Measurements from ENCODE around the gene PARP1. TPM values are rescaled to one million over a fixed set of nuclear protein-coding genes. Genes with fewer than 3 reads are reported as not detected.
"Not testable (repeated sequence)": the region's sequence is repeated elsewhere in the genome, so short reads cannot be mapped to it uniquely, and the experiment has no call there.

PARP1 gene
- total RNA-seq, 1 experiment from 2014 or later, result 127 TPM

DNA sequence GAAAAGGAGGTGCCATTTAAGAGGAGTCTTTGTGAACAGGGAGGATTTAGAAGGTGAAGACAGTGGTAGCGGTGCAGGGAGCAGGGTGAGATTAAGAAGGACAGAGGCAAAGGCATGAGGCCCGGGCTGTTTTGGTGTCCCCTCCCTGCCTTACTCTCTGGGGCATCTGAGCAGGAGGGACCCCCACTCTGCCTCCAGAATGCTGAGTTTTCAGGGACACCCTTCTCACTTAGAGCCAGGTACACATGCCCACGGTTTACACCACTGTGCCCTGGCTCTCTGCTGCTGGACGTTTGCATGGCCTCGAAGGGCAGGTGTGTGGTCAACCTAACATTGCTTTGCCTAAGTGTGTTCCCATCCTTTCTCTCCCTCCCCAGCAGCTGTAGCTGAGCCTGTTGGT is 20.5 kb upstream of the PARP1 start:
- H3K36me3 ChIP-seq (ENCODE audit: control insufficient read depth, insufficient read depth, low read length), result no peaks in the 10 kb centered on the region
- no peaks in the 10 kb centered on the region for H3K4me1 ChIP-seq (ENCODE audit: control insufficient read depth, insufficient read depth, low read length)
- intact Hi-C loops (cut with micrococcal nuclease; ENCODE audit: unreplicated experiment), result no loop called here
- ATAC-seq (no peak), DNase-seq (ENCODE audit: low read depth, low spot score) (no peak)
- ChIA-PET CTCF (no interaction called here), POLR2A (no interaction called here)
- no peak overlapping the region for H3K4me3 ChIP-seq (ENCODE audit: low read depth in 2 of 2, low read length in 2 of 2)
- no peaks in the 10 kb centered on the region for H3K27me3 ChIP-seq (ENCODE audit: control insufficient read depth, insufficient read depth, low read length)
- BruUV-seq (replicated peaks), result no TSS peak
- TF ChIP-seq TCF7L2 (IDR thresholded peaks at IDR 0.05; ENCODE audit: low read depth, low read length) (no peak), SIN3A (IDR thresholded peaks at IDR 0.05; ENCODE audit: borderline replicate concordance, insufficient read depth, low read depth, low read length) (no peak), POLR2AphosphoS5 (IDR thresholded peaks at IDR 0.05; ENCODE audit: low read depth, low read length) (no peak)
- TF ChIP-seq, protein P1, sequence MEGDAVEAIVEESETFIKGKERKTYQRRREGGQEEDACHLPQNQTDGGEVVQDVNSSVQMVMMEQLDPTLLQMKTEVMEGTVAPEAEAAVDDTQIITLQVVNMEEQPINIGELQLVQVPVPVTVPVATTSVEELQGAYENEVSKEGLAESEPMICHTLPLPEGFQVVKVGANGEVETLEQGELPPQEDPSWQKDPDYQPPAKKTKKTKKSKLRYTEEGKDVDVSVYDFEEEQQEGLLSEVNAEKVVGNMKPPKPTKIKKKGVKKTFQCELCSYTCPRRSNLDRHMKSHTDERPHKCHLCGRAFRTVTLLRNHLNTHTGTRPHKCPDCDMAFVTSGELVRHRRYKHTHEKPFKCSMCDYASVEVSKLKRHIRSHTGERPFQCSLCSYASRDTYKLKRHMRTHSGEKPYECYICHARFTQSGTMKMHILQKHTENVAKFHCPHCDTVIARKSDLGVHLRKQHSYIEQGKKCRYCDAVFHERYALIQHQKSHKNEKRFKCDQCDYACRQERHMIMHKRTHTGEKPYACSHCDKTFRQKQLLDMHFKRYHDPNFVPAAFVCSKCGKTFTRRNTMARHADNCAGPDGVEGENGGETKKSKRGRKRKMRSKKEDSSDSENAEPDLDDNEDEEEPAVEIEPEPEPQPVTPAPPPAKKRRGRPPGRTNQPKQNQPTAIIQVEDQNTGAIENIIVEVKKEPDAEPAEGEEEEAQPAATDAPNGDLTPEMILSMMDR (IDR thresholded peaks at IDR 0.05), result no peak
- TF ChIP-seq, protein P2, sequence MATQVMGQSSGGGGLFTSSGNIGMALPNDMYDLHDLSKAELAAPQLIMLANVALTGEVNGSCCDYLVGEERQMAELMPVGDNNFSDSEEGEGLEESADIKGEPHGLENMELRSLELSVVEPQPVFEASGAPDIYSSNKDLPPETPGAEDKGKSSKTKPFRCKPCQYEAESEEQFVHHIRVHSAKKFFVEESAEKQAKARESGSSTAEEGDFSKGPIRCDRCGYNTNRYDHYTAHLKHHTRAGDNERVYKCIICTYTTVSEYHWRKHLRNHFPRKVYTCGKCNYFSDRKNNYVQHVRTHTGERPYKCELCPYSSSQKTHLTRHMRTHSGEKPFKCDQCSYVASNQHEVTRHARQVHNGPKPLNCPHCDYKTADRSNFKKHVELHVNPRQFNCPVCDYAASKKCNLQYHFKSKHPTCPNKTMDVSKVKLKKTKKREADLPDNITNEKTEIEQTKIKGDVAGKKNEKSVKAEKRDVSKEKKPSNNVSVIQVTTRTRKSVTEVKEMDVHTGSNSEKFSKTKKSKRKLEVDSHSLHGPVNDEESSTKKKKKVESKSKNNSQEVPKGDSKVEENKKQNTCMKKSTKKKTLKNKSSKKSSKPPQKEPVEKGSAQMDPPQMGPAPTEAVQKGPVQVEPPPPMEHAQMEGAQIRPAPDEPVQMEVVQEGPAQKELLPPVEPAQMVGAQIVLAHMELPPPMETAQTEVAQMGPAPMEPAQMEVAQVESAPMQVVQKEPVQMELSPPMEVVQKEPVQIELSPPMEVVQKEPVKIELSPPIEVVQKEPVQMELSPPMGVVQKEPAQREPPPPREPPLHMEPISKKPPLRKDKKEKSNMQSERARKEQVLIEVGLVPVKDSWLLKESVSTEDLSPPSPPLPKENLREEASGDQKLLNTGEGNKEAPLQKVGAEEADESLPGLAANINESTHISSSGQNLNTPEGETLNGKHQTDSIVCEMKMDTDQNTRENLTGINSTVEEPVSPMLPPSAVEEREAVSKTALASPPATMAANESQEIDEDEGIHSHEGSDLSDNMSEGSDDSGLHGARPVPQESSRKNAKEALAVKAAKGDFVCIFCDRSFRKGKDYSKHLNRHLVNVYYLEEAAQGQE (IDR thresholded peaks at IDR 0.05; ENCODE audit: insufficient read depth in 1 of 2, low read depth in 2 of 2, low read length in 1 of 2), result no peak
- H3K9me3 ChIP-seq (ENCODE audit: control insufficient read depth, insufficient read depth, low read depth, low read length), result no peaks in the 10 kb centered on the region
- in situ Hi-C loops (cut with HindIII; ENCODE audit: low pct_unique_long_range_greater_than_20kb, low sequenced_read_pairs), result no loop called here
- no peak overlapping the region for H3K27ac ChIP-seq (ENCODE audit: low read length)

DNA sequence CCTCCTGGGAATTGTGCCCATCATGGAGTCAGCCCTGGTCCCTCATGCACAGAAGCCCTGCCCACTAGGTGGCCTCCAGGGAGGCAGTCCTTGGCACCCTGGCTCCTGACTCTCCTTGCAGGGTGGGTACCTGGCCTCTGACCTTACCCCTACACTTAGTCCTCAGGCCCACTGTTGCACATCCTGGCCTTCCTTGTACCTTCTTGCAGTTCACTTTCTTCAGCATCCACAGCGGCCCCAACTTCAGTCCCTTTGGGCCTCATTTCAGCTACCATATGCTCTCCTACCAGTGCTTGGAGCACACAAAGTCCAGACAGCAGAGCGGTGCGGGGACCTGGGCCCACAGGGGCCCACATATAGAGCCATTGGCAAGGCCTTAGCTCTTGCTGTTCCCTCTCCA is 19.2 kb upstream of the PARP1 start:
- intact Hi-C loops (cut with micrococcal nuclease; ENCODE audit: unreplicated experiment) (no loop called here), in situ Hi-C loops (cut with HindIII; ENCODE audit: low pct_unique_long_range_greater_than_20kb, low sequenced_read_pairs) (no loop called here)
- Histone ChIP-seq H3K36me3 (ENCODE audit: control insufficient read depth, insufficient read depth, low read length) (no peaks in the 10 kb centered on the region), H3K27me3 (ENCODE audit: control insufficient read depth, insufficient read depth, low read length) (no peaks in the 10 kb centered on the region), H3K9me3 (ENCODE audit: control insufficient read depth, insufficient read depth, low read depth, low read length) (no peaks in the 10 kb centered on the region), H3K4me3 (ENCODE audit: low read depth in 2 of 2, low read length in 2 of 2) (no peak overlapping the region), H3K27ac (ENCODE audit: low read length) (no peak overlapping the region), H3K4me1 (ENCODE audit: control insufficient read depth, insufficient read depth, low read length) (no peaks in the 10 kb centered on the region)
- ATAC-seq (no peak), DNase-seq (ENCODE audit: low read depth, low spot score) (no peak)
- ChIA-PET CTCF (no interaction called here), POLR2A (no interaction called here)
- no TSS peak for BruUV-seq (replicated peaks)
- TF ChIP-seq, protein P2 (IDR thresholded peaks at IDR 0.05; ENCODE audit: insufficient read depth in 1 of 2, low read depth in 2 of 2, low read length in 1 of 2), result no peak
- TF ChIP-seq TCF7L2 (IDR thresholded peaks at IDR 0.05; ENCODE audit: low read depth, low read length) (no peak), SIN3A (IDR thresholded peaks at IDR 0.05; ENCODE audit: borderline replicate concordance, insufficient read depth, low read depth, low read length) (no peak)
- TF ChIP-seq, protein P1 (IDR thresholded peaks at IDR 0.05), result no peak

DNA sequence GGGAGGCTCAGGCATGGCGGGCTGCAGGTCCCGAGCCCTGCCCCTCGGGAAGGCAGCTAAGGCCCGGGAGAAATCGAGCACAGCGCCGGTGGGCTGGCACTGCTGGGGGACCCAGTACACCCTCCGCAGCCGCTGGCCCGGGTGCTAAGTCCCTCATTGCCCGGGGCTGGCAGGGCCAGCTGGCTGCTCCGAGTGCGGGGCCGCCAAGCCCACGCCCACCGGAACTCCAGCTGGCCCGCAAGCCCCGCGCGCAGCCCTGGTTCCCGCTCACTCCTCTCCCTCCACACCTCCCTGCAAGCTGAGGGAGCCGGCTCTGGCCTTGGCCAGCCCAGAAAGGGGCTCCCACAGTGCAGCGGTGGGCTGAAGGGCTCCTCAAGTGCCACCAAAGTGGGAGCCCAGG is 18.5 kb upstream of the PARP1 start:
- H3K27ac ChIP-seq (ENCODE audit: low read length); H3K27me3 ChIP-seq (ENCODE audit: control insufficient read depth, insufficient read depth, low read length); H3K4me3 ChIP-seq (ENCODE audit: low read depth in 2 of 2, low read length in 2 of 2); CTCF ChIA-PET; H3K9me3 ChIP-seq (ENCODE audit: control insufficient read depth, insufficient read depth, low read depth, low read length); POLR2A ChIA-PET; in situ Hi-C loops (cut with HindIII; ENCODE audit: low pct_unique_long_range_greater_than_20kb, low sequenced_read_pairs); H3K4me1 ChIP-seq (ENCODE audit: control insufficient read depth, insufficient read depth, low read length); BruUV-seq (replicated peaks); DNase-seq (ENCODE audit: low read depth, low spot score); ATAC-seq; H3K36me3 ChIP-seq (ENCODE audit: control insufficient read depth, insufficient read depth, low read length); intact Hi-C loops (cut with micrococcal nuclease; ENCODE audit: unreplicated experiment): not testable (repeated sequence)
